Left colon (tissue), 2 donors: ENCODE measurements around the gene LDB3. TPM values are rescaled to one million over a fixed set of nuclear protein-coding genes. Genes with fewer than 3 reads are reported as not detected.
"Not testable (repeated sequence)": the region's sequence is repeated elsewhere in the genome, so short reads cannot be mapped to it uniquely, and the experiment has no call there.

ENCODE experiments used
- ATAC-seq: fragments of 200-7000 bp; cut with Tn5 transposase; one replicate; pipeline ENCODE4 v1.9.1; 2020; ENCODE audit warnings: mild to moderate bottlenecking, moderate library complexity
- DNase-seq, 2 donors: peaks; one replicate each; pipeline ENCODE4 v3.0.0-alpha.2; 2020
- intact Hi-C, 2 donors: fragments of 100-400 bp; cut with DNase I in 1 of 2; cut with micrococcal nuclease in 1 of 2; formaldehyde crosslinking; loops; one replicate each; pipeline versions ENCODE4 v1.11.2 to v1.14.0; 2022; cut with DNase I, micrococcal nuclease
- total RNA-seq, 2 donors: library from RNA; stranded (reverse); fragmentation: NEBNext Ultra II Directional; extraction: Animal tissue kit (Norgen Biotek cat#: 25700); gene quantifications; one replicate each; pipeline ENCODE4 v1.2.1, GENCODE V29; 2021
- donor health status: DM: no; HTN: no; CAD: no.
- donor health status: DM: yes; HTN: yes; CAD: no.

Gene LDB3
- total RNA-seq, 2 donors from 2014 or later: 0.31 to 4.3 TPM

DNA sequence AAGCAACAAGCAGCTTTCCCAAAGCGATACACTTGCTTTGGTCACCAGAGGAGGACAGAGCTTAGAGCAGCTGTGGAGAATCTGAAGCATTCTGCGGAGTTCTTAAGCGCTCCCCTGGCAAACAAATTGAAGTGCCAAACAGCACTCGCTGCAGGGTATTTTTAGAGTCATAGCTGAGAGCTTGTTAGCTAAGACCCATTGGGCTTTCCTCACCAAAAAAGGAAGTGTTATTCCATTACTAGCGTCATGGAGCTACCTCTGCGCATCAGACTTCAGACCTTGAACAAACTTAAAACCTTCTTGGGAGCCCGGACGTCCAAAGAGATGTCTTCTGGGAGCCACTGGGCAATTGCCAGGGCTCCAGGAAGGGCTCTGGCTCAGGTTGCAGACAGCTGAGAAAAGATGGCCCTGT is 65.0 kb downstream of the LDB3 start:
- DNase-seq (peak in 1 of 2 donors; percentile 69), ATAC-seq (peak; percentile 26)
- intact Hi-C loops: no loop called here

- DNase-seq (no peak), ATAC-seq (no peak)
- intact Hi-C loops: no loop called here
Observed at GRCh38 chr10:86734207-86734988, 66.1 kb downstream of the LDB3 start.

GRCh38 chr10:86735278-86735677 is 67.0 kb downstream of the LDB3 start:
- ATAC-seq, intact Hi-C loops, DNase-seq: not testable (repeated sequence)

DNA sequence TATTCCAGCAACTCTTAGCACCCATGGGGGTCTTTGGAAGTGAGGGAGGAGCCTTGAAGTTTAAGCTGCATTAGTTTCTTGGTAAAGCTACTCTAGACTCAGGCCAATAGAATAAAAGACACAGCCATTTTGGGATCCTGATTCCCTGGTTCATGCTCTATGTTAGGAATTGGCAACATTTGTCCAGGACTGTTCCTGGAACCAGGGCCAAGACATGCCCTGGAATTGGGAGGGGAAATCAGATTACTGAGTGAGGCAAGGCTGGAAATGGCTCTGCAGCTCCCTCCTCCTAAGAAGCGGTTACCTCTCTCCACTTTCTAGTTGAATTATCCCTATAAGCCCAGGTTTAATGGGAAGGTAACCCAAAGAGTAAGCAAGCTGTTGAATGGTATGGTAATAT is 73.9 kb downstream of the LDB3 start:
- intact Hi-C loops: no loop called here
- ATAC-seq (peak; percentile 39), DNase-seq (no peak)

DNA sequence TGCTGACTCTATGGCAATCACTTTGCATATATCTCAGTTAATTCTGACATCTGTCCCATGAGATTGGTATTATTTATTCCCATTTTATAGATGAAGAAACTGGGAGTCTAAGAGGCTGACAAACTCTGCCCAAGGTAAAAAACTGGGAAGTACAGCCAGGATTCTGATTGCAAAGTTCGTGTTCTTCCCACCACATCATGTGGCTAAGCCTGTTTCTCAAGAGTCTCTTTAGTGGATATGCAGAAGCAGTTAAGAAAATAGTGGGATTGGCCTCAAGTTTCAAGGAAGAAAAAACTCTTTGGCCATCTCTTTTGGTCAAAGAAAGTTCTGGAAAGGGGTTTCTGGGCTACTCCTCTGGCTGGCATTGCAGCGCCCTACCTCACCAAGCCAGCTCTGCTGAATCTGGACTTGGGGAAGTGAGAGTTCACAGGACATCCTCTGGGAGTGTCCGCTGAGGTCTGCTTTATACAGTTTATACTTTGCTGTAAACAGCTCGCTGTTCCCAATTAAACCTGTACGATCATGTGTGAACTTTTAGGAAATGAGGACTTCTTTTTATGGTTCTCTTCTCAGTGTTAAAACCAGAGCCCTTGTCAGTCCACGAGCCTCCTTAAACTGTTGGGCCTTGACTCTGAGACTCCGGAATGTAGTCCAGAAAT is 75.9 kb downstream of the LDB3 start:
- intact Hi-C loops: no loop called here
- DNase-seq: peak; percentile 30 to 65
- peak; percentile 73 for ATAC-seq

DNA sequence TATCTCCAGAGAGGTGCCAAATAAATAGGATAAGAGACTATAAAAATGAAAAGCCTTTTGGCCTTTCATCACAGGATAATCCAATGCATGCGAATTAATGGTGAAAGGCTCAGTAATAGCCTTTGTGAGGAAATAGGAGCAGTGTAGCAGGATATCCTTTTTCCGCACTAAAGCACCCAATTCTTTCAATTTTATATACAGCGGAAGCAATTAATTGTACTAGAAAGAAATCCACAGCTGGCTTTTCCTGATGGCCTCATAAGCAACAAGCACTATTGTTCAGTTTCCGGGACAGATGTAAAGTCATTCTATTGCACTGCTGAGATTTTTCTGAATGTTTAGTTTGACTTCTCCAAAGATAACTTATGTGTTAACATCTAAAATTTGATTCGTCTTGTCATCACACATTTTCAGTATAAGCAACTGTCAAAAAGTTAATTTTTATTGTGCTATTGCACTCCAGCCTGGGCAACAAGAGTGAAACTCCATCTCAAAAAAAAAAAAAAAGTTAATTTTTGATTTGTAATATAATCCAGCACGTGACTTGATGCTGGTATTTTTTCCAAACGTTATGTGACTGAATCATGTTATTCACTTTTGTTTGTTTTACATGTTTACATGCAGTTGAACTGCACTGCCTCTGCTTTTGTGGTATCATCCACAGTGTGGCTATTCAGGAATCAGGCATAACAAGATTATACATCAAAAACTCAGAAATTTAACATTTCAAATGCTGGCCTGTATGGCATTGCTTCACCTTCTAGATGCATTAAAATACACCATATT is 79.7 kb downstream of the LDB3 start:
- DNase-seq: no peak
- intact Hi-C loops: no loop called here
- ATAC-seq: peak; percentile 3

- ATAC-seq (no peak), DNase-seq (no peak)
- intact Hi-C loops: no loop called here
Observed at GRCh38 chr10:86749854-86750253, 81.5 kb downstream of the LDB3 start.

GRCh38 chr10:86751477-86751876 is 83.2 kb downstream of the LDB3 start:
- intact Hi-C loops: no loop called here
- ATAC-seq: no peak
- DNase-seq: no peak

DNA sequence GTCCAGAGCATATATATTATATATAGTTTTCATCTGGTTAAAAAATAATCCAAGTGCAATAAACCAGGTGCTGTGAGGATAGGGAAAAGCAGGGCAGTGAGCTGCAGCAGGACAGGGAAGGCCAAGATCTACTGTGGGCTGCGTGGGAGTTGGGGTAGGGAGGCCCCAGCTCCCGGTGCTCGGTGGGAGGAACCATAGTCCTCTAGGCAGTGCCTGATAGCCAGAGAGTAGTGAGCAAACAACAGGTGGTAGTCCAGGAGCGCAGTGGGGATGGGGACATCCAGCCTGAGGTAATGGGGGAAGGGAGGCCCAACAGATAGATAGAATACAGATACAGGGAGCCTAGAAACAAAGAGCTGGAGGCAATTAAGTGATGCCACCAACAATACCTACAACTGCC is 84.0 kb downstream of the LDB3 start:
- ATAC-seq (peak; percentile 49), DNase-seq (peak; percentile 51 to 68)
- intact Hi-C loops: no loop called here

GRCh38 chr10:86753051-86753450 is 84.7 kb downstream of the LDB3 start:
- DNase-seq: no peak

GRCh38 chr10:86753638-86754434 is 85.5 kb downstream of the LDB3 start:
- ATAC-seq (no peak), DNase-seq (no peak)
- intact Hi-C loops: no loop called here

More at GRCh38 chr10:86753051-86753450, 84.7 kb downstream of the LDB3 start:
- ATAC-seq: no peak
- intact Hi-C loops: no loop called here

DNA sequence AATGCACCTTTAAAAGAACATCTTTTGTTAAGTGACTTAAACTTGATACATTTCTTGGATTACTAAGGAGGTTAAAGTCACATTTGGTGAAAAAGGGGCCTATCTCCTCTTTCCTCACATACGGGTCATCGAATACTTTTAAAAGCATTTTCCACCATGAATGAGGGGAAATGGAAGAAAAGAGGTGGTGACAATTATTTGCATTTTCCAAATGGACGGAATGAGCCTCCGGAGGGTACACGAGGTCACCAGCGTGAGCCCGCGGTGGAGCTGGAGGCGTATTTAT is 87.1 kb downstream of the LDB3 start:
- intact Hi-C loops: no loop called here
- no peak for ATAC-seq
- DNase-seq: no peak

DNA sequence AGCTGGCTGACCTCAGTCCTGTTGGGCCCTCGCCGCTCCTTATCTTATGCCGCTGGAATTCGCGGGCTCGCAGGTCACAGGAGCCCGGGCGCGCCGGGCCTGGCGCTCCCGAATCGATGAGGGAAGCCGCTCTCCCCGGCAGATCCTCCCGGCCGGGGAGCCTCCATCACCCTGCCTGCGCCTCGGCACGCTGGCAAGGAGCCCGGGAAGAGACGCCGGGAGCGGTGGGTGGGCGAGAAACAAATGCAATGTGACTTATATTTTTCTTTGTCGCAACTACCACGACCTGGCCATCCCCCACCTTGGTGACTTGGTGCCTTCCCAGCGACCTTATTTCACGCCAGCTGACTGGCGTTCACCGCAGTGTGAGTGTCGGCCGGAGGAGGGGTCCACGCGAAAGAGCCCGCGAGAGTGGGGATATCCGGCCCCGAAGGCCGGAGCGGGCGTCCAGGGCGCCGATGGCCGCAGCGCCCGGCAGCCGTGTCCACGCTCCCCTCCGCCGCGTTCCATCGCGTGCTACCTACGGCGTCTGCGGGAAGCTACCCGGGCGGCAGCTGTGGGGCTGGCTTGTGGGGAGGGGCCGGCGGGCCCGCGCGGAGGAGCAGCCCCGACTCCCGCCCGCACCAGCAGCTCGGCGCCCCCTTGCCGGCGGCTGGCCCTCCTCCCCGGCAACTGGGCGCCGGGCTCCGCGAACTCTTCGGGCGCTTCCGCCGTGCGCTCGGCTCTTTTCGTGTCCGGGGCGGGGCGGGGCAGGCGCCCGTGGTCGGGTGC is 87.6 kb downstream of the LDB3 start:
- intact Hi-C loops: no loop called here
- DNase-seq (peak; percentile 86 to 92), ATAC-seq (peak; percentile 79)

- ATAC-seq: peak; percentile 19
- intact Hi-C loops: no loop called here
- no peak for DNase-seq
Observed at GRCh38 chr10:86756511-86757112, 88.3 kb downstream of the LDB3 start, which contains the start of gene BMPR1A. Gene BMPR1A, plus strand, starts transcription at chr10:86756619. Its CDS starts 119,400 bp downstream, at chr10:86876019.

DNA sequence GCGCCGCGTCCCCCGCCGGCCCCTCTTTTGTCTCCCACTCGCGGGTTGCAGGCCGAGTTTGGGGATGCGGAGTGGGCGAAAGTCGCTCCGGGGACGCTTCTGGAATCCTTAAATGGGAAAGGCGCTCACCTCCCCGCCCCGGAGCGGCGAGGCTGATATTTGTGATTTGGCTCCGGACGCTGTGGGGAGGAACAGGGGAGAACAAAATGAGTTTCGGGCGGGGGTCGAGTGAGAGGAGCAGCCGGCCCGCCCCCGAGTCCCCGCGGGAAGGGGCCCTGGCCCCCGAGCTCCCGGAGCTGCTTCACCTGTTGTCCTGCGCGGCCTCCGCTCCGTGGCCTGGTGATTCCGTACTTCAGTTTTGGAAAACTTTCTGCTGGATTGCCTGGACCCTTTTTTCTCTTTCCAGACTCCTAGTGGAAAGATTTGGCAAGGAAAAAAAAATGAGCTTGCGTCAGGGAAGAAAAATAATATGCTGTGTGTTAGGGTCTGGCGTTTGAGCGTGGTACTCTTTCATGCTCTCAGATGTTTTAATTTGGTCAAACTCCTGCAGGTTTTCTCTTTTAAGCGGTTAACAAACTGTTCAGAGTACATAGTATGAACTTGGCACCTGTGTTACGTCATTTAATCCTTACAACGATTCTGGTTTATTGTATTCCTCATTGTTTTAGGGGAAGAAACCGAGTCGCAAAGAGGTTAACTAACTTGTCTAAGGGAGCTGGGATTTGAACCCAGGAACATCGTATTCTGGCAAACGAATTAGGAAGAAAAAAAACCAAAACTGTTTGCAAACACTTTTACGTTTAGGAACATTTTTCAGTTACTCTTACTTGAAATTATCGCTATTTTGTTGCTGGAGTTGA is 89.0 kb downstream of the LDB3 start:
- intact Hi-C loops: no loop called here
- DNase-seq: peak; percentile 42 to 60
- peak; percentile 21 for ATAC-seq

DNA sequence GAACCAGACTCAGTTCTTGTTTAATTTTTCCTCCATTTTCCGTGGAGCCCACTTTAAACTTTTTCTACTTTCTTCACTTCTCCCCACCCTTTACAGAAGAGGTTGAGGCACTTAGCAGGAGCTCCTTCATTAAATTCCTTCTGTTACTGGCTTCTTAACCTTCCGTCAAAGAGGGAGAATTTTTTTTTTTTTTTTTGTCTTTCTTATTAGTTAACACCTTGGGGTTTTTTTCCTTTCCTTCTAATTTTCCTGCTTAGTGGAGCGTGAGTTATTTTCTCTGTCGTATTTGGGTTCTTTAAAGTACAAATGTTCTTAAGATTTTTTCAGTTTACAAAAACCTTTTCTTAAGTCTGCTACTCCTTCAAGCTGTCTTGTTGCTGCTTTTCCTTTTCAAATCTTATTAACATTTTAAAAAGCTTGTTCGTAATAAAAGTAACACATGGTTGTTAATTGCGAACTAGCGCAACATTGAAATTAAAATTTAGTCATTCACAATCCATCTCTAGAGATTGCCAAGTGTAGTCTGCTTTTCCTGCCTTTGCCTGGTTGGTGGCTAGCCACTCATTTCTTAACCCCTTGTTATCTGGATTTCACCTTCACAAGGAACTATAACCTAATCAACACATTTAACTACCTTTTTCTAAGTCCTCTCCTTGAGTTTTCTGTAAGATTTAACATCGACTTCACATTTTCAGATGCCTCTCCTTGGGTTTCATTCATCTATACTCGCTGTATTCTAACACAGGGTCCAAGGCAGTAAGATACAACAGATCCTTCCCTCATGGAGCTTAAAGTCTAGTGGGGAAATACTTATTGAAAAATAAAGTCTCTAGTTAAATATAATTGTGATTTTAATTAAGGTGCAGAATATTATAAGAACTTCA is 90.1 kb downstream of the LDB3 start:
- intact Hi-C loops: no loop called here
- ATAC-seq (no peak), DNase-seq (no peak)
